ENCODE results near the gene WDR1. TPM values are rescaled to one million over a fixed set of nuclear protein-coding genes. Genes with fewer than 3 reads are reported as not detected.

Gene WDR1
- total RNA-seq, 1 donor from 2014 or later = 455 TPM

- DNase-seq (ENCODE audit: extremely low read depth, low read depth, low spot score) = no peak
These were observed 41.3 kb downstream of the WDR1 start for GRCh38 chr4:10075158-10075863.

GRCh38 chr4:10074767-10075105, 41.9 kb downstream of the WDR1 start:
- no peak for DNase-seq (ENCODE audit: extremely low read depth, low read depth, low spot score)

- no peak for DNase-seq (ENCODE audit: extremely low read depth, low read depth, low spot score)
These were observed 42.4 kb downstream of the WDR1 start for GRCh38 chr4:10074076-10074766.

GRCh38 chr4:10072420-10073017, 44.1 kb downstream of the WDR1 start:
- DNase-seq (ENCODE audit: extremely low read depth, low read depth, low spot score) = no peak

GRCh38 chr4:10069075-10069642, 47.4 kb downstream of the WDR1 start:
- DNase-seq (ENCODE audit: extremely low read depth, low read depth, low spot score) = no peak

GRCh38 chr4:10066670-10067651, 49.6 kb downstream of the WDR1 start:
- no peak for DNase-seq (ENCODE audit: extremely low read depth, low read depth, low spot score)

- DNase-seq (ENCODE audit: extremely low read depth, low read depth, low spot score) = no peak
These were observed 50.4 kb downstream of the WDR1 start for GRCh38 chr4:10066206-10066605.

GRCh38 chr4:10063544-10064300, 52.9 kb downstream of the WDR1 start:
- DNase-seq (ENCODE audit: extremely low read depth, low read depth, low spot score) = peak; percentile 51

- DNase-seq (ENCODE audit: extremely low read depth, low read depth, low spot score) = no peak
These were observed 54.8 kb downstream of the WDR1 start for GRCh38 chr4:10061650-10062415.

GRCh38 chr4:10058371-10058770, 58.2 kb downstream of the WDR1 start:
- no peak for DNase-seq (ENCODE audit: extremely low read depth, low read depth, low spot score)

GRCh38 chr4:10057023-10057395, 59.6 kb downstream of the WDR1 start:
- DNase-seq (ENCODE audit: extremely low read depth, low read depth, low spot score) = no peak

- DNase-seq (ENCODE audit: extremely low read depth, low read depth, low spot score) = no peak
These were observed 60.1 kb downstream of the WDR1 start for GRCh38 chr4:10056334-10057022.

- no peak for DNase-seq (ENCODE audit: extremely low read depth, low read depth, low spot score)
These were observed 60.7 kb downstream of the WDR1 start for GRCh38 chr4:10055871-10056270.

- DNase-seq (ENCODE audit: extremely low read depth, low read depth, low spot score) = no peak
These were observed 62.0 kb downstream of the WDR1 start for GRCh38 chr4:10054571-10055041.

- no peak for DNase-seq (ENCODE audit: extremely low read depth, low read depth, low spot score)
These were observed 62.8 kb downstream of the WDR1 start for GRCh38 chr4:10053635-10054453.

- DNase-seq (ENCODE audit: extremely low read depth, low read depth, low spot score) = no peak
These were observed 65.0 kb downstream of the WDR1 start for GRCh38 chr4:10051517-10052135.

- DNase-seq (ENCODE audit: extremely low read depth, low read depth, low spot score) = no peak
These were observed 65.9 kb downstream of the WDR1 start for GRCh38 chr4:10050721-10051120.

Data from glomerular endothelial cell (primary cell).